NCI-H2196 treated with DMSO at 0.1 percent for 48 hours (cell line): ENCODE results near the gene PIEZO1.
"Not testable (repeated sequence)": the region's sequence is repeated elsewhere in the genome, so short reads cannot be mapped to it uniquely, and the experiment has no call there.

Experiments used
- DNase-seq: peaks from one replicate; lab custom pipeline; 2025; ENCODE audit not compliant: unreplicated experiment; lab: John Stamatoyannopoulos, UW

PIEZO1 gene

DNA sequence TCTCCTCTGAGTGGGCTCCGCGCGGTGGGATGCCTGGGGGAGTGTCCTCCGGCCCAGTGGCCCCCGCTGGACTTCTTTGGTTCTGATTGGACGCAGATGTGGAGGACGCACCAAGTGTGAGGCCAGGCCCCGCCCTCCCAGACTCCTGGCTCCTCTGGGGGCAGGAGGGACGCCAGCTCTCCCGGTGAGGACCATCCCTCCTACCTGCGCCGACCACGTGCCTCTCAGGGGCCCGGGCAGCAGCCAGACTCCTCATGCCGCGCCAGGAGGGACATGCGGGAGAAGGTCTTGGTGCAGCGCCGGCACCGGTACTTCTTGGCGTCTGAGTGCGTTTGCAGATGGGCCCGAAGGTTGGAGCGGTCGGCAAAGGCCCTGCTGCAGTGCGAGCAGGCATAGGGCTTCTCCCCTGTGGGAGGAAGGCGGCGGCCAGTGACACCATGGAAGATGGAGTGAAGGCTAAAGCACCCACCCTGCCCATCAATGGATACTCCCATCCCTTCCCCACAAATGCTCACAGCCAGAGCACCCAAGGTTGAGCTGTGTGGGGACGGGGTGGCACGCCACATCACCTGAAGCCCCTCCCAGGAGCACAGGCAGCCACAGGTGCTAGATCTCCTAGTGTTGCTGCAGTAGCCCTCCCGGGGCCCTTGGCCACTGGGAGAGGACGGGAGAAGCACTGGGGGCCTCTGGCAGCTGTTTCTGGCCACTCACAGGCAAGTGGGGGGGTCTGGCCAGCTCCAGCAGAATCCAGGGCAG lies 106.6 kb downstream of the PIEZO1 start:
- DNase-seq: no peak

- DNase-seq: no peak
These were observed 107.3 kb downstream of the PIEZO1 start for GRCh38 chr16:88677721-88678120.

GRCh38 chr16:88676502-88677242 lies 108.3 kb downstream of the PIEZO1 start:
- DNase-seq: no peak

- DNase-seq: no peak
These were observed 111.2 kb downstream of the PIEZO1 start for GRCh38 chr16:88673716-88674379.

DNA sequence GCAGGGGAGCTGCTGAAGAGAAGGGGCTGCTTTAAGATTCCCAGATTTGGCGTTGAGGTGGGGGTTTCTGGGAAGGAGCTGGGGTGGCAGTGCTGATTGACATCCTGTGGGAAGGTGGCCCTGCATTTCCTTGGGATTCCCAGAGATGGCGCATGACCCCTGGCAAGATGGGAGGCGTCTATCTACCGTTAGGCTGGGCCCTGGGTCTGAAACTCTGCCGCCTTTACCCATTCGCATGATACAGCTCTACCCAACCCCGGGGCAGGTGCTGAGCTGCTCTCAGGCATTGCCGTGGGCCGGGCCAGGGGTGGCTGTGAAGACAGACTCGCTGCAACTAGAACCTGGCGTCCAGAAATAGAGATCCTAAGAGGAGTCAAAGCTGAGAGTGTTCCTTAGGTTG lies 112.2 kb downstream of the PIEZO1 start:
- DNase-seq: no peak

DNA sequence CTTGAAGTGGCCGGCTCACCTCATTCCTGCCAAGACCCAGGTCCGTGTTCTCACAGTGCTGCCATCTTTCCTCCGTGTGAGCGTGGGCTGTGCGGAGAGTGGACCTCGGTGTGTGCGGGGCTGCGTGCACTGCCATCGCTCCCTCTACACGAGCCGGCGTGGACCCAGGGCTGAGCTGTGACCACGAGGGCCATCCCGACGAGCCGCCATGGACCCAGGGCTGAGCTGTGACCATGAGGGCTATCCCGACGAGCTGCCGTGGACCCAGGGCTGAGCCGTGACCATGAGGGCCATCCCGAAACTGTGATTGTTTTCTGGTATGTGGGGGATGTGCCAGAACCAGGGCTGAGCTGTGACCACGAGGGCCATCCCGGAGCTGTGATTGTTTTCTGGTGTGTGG lies 113.2 kb downstream of the PIEZO1 start:
- no peak for DNase-seq

DNA sequence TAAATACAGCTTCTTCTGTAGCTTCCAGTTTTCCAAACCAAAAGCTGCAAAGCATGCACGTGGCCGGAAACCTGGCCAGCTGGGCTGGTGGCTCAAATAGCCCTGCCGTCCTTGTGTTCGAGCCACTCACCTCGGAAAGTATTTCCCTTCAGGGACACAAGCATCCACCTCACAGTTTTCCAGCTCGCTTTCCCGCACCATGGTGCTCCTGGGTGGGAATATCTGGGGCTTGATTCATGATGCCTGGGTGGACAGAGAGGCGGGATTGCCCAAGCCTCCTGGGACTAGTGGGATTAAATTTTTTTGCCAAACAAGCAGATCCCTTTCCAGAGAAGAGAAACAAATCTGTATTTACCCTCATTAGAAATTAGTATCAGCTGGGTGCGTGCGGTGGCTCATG lies 115.0 kb downstream of the PIEZO1 start:
- DNase-seq: no peak

DNA sequence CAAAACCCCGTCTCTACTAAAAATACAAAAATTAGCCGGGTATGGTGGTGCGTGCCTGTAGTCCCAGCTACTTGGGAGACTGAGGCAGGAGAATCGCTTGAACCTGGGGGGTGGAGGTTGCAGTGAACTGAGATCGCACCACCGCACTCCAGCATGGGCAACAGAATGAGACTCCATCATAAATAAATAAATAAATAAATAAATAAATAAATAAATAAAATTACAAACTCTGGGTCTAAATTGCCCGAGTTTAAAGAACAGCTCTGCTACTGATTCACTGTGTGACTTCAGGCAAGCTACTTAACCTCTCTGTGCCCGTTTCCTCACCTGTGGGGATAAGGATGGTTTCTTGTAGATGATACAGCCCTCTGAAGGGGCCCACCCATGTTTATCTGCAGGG lies 115.5 kb downstream of the PIEZO1 start:
- DNase-seq: not testable (repeated sequence)

GRCh38 chr16:88667461-88667860 lies 117.6 kb downstream of the PIEZO1 start:
- no peak for DNase-seq

DNA sequence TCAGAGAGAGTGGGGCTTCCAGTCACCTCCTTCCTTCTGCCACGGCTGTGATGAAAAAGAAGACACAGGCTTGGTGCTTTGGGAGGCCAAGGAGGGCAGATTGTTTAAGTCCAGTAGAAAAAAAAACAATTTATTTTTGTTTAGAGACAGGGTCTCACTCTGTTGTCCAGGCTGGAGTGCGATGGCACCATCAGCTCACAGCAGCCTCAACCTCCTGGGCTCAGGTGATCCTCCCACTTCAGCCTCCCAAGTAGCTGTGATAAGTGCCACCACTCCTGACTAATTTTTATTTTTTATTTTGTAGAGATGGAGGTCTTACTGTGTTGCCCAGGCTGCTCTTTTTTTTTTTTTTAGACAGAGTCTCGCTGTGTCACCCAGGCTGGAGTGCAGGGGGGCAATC lies 119.5 kb downstream of the PIEZO1 start:
- no peak for DNase-seq
